ENCODE data around the gene SMIM5. TPM values are rescaled to one million over a fixed set of nuclear protein-coding genes. Genes with fewer than 3 reads are reported as not detected.
A peak's percentile ranks its signal among the peaks of the same experiment; 100 is the strongest.

The SMIM5 gene
- total and polyA plus RNA-seq, 8 donors: 0.58 to 29.5 (median 7.9) TPM; not detected in 2

DNA sequence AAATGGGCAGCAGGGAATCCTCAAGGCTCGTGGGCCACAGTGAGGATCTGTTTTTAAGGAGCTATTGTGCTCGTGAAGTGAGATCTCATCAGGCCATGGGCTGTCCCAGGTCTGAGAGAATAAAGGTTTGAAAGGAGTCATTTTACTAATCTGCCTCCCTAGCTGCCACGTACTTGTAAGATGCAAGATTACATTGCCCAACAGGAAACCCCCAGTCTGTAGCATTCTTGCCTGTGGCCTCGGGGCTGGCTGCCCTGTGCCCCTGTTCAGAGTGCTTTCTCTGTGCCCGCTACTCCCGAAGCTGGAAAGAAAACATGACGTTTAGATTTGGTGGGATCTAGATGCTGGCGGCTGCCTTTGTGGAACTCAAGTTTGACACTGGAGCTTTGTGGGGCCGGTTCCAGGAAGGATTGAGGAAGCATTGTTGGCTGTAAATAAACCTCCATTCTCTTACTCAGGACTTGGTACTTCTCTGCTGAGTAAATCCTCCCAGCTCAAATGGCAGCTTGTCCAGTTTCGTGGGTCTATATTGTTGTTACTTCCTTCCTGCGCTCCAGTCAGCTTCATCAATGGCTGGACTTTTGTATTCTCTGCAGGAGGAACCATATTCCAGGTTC lies 55.1 kb downstream of the SMIM5 start:
- TF ChIP-seq POLR2A (IDR thresholded peaks at IDR 0.05) (no peak), EP300 (IDR thresholded peaks at IDR 0.05) (no peak), POLR2AphosphoS5 (IDR thresholded peaks at IDR 0.05) (no peak)
- TF ChIP-seq, protein P1, sequence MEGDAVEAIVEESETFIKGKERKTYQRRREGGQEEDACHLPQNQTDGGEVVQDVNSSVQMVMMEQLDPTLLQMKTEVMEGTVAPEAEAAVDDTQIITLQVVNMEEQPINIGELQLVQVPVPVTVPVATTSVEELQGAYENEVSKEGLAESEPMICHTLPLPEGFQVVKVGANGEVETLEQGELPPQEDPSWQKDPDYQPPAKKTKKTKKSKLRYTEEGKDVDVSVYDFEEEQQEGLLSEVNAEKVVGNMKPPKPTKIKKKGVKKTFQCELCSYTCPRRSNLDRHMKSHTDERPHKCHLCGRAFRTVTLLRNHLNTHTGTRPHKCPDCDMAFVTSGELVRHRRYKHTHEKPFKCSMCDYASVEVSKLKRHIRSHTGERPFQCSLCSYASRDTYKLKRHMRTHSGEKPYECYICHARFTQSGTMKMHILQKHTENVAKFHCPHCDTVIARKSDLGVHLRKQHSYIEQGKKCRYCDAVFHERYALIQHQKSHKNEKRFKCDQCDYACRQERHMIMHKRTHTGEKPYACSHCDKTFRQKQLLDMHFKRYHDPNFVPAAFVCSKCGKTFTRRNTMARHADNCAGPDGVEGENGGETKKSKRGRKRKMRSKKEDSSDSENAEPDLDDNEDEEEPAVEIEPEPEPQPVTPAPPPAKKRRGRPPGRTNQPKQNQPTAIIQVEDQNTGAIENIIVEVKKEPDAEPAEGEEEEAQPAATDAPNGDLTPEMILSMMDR (IDR thresholded peaks at IDR 0.05): no peak
- Histone ChIP-seq H3K4me3 (no peak overlapping the region), H3K4me1 (peaks cover 56 to 100% (median 71%) of the 10 kb centered on the region in 4 donors), H3K9me3 (no peaks in the 10 kb centered on the region), H3K36me3 (peaks cover 0 to 36% (median 27%) of the 10 kb centered on the region in 4 donors), H3K27me3 (no peaks in the 10 kb centered on the region), H3K27ac (peak overlapping the region; percentile 13 to 89 (median 72))
- intact Hi-C loops (cut with DNase I; ENCODE audit: low total_unique reads): no loop called here
- WGBS, 5 donors: 26 to 47% (median 31%) methylated on average over 11 of the region's 11 CpGs
- peak; percentile 39 to 44 for DNase-seq

DNA sequence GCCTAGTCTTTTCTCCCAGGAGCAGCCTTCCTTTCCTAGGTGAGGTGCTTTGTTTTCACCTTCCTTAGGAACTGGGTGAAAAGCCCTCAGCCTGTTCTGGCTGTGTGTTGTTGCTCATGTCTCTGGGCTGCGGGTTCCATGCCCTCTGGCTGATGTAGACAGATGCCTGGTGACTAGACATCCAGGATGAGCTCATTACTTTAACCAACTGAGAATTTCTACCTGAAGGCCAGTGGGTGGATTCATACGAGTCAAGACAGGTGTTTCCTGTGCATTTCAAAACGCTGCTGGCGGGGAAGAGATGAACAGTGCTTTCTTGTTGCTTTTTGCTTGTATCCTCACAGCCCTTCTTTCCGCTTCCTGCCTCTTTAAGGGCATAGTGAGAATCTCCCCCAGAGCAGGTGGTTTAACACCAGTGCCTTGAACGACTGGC lies 56.2 kb downstream of the SMIM5 start:
- H3K4me1 ChIP-seq: peaks cover 52 to 100% (median 69%) of the 10 kb centered on the region in 4 donors

More for the DNA sequence above, 56.2 kb downstream of the SMIM5 start:
- Histone ChIP-seq H3K27ac (peak overlapping the region in 4 of 5 donors; percentile 8 to 89 (median 62)), H3K4me3 (no peak overlapping the region), H3K36me3 (peaks cover 0 to 48% (median 38%) of the 10 kb centered on the region in 4 donors), H3K9me3 (no peaks in the 10 kb centered on the region), H3K27me3 (no peaks in the 10 kb centered on the region)
- TF ChIP-seq POLR2A (IDR thresholded peaks at IDR 0.05): no peak
- TF ChIP-seq, protein P1 (IDR thresholded peaks at IDR 0.05): no peak
- TF ChIP-seq POLR2AphosphoS5 (IDR thresholded peaks at IDR 0.05): no peak
- TF ChIP-seq EP300 (IDR thresholded peaks at IDR 0.05): no peak
- DNase-seq: peak in 1 of 2 donors; percentile 60
- intact Hi-C loops (cut with DNase I; ENCODE audit: low total_unique reads): no loop called here
- 67 to 84% (median 78%) methylated on average over 6 of the region's 6 CpGs for WGBS, 5 donors

Other genes with a start within 250 kb of the SMIM5 start
- gene GRB2, start 227.8 kb upstream of the SMIM5 start, total RNA-seq: 100 to 1,000 TPM in 4 of 5 donors, 10 to 100 TPM in 1; 73.3 to 488 (median 135) TPM
- 10 to 100 TPM; 32.5 to 48.9 (median 43.3) TPM for gene GRB2, start 227.8 kb upstream of the SMIM5 start, polyA plus RNA-seq
- 100 to 1,000 TPM in 3 of 5 donors, 10 to 100 TPM in 2; 31.9 to 466 (median 128) TPM for gene TMEM94, start 176.8 kb upstream of the SMIM5 start, total RNA-seq
- gene TMEM94, start 176.8 kb upstream of the SMIM5 start, polyA plus RNA-seq: 10 to 100 TPM; 16.6 to 28.5 (median 20.5) TPM
- 10 to 100 TPM in 4 of 5 donors, 1 to 10 TPM in 1; 9.0 to 27.4 (median 15.6) TPM for gene CASKIN2, start 117.9 kb upstream of the SMIM5 start, total RNA-seq
- gene CASKIN2, start 117.9 kb upstream of the SMIM5 start, polyA plus RNA-seq: 1 to 10 TPM; 5.4 to 9.3 (median 8.8) TPM
- gene TSEN54, start 116.9 kb upstream of the SMIM5 start, total RNA-seq: 100 to 1,000 TPM in 2 of 5 donors, 10 to 100 TPM in 3; 13.2 to 219 (median 48.1) TPM
- 10 to 100 TPM; 20.8 to 49.7 (median 36.2) TPM for gene TSEN54, start 116.9 kb upstream of the SMIM5 start, polyA plus RNA-seq
- gene LLGL2, start 107.7 kb upstream of the SMIM5 start, total RNA-seq: 100 to 1,000 TPM in 4 of 5 donors, 10 to 100 TPM in 1; 72.3 to 565 (median 165) TPM
- 100 to 1,000 TPM; 144 to 199 (median 184) TPM for gene LLGL2, start 107.7 kb upstream of the SMIM5 start, polyA plus RNA-seq
- gene MYO15B, start 45.6 kb upstream of the SMIM5 start, total RNA-seq: 100 to 1,000 TPM; 138 to 515 (median 186) TPM
- 10 to 100 TPM; 67.7 to 82.3 (median 68.5) TPM for gene MYO15B, start 45.6 kb upstream of the SMIM5 start, polyA plus RNA-seq
- 100 to 1,000 TPM in 2 of 5 donors, 10 to 100 TPM in 3; 21.4 to 229 (median 46.7) TPM for gene RECQL5, start 33.7 kb downstream of the SMIM5 start, total RNA-seq
- 10 to 100 TPM; 29.6 to 61.4 (median 50.8) TPM for gene RECQL5, start 33.7 kb downstream of the SMIM5 start, polyA plus RNA-seq
- gene SAP30BP, start 33.9 kb downstream of the SMIM5 start, total RNA-seq: 100 to 1,000 TPM in 2 of 5 donors, 10 to 100 TPM in 3; 24.6 to 154 (median 72.9) TPM
- gene SAP30BP, start 33.9 kb downstream of the SMIM5 start, polyA plus RNA-seq: 10 to 100 TPM; 59.0 to 82.5 (median 72.8) TPM
- 100 to 1,000 TPM in 4 of 5 donors, 10 to 100 TPM in 1; 66.8 to 137 (median 132) TPM for gene ITGB4, start 88.0 kb downstream of the SMIM5 start, total RNA-seq
- gene ITGB4, start 88.0 kb downstream of the SMIM5 start, polyA plus RNA-seq: 10 to 100 TPM; 33.6 to 66.1 (median 60.3) TPM
- gene GALK1, start 131.8 kb downstream of the SMIM5 start, total RNA-seq: 10 to 100 TPM in 4 of 5 donors, 1 to 10 TPM in 1; 7.6 to 57.1 (median 27.5) TPM
- gene GALK1, start 131.8 kb downstream of the SMIM5 start, polyA plus RNA-seq: 10 to 100 TPM; 32.7 to 41.0 (median 40.6) TPM
- 100 to 1,000 TPM in 1 of 5 donors, 10 to 100 TPM in 3, 1 to 10 TPM in 1; 3.5 to 102 (median 33.0) TPM for gene UNK, start 151.4 kb downstream of the SMIM5 start, total RNA-seq
- gene UNK, start 151.4 kb downstream of the SMIM5 start, polyA plus RNA-seq: 10 to 100 TPM; 13.5 to 17.3 (median 15.1) TPM
- 10 to 100 TPM in 4 of 5 donors, 1 to 10 TPM in 1; 9.0 to 45.5 (median 25.5) TPM for gene UNC13D, start 211.0 kb downstream of the SMIM5 start, total RNA-seq
- gene UNC13D, start 211.0 kb downstream of the SMIM5 start, polyA plus RNA-seq: 10 to 100 TPM in 2 of 3 donors, 1 to 10 TPM in 1; 6.4 to 18.5 (median 17.9) TPM
- gene WBP2, start 221.9 kb downstream of the SMIM5 start, total RNA-seq: 100 to 1,000 TPM in 1 of 5 donors, 10 to 100 TPM in 4; 28.6 to 122 (median 46.1) TPM
- 100 to 1,000 TPM in 1 of 3 donors, 10 to 100 TPM in 2; 87.3 to 104 (median 98.6) TPM for gene WBP2, start 221.9 kb downstream of the SMIM5 start, polyA plus RNA-seq
- gene TRIM47, start 245.1 kb downstream of the SMIM5 start, total RNA-seq: 10 to 100 TPM in 4 of 5 donors, 1 to 10 TPM in 1; 3.5 to 40.4 (median 11.9) TPM
- 10 to 100 TPM; 24.2 to 34.7 (median 28.4) TPM for gene TRIM47, start 245.1 kb downstream of the SMIM5 start, polyA plus RNA-seq